Trophoblast cell (in vitro differentiated cells and primary cell): ENCODE results near the gene RNASE8.

Experiments used
- DNase-seq, 2 donors: peaks; one replicate each; pipeline ENCODE4 v3.0.0-alpha.2; 2016
- H2AFZ ChIP-seq: 2 replicates; pipeline ENCODE4 v1.6.1; 2013; ENCODE audit warnings: low read length, moderate library complexity, mild to moderate bottlenecking; ENCODE audit not compliant: insufficient read depth, poor library complexity
- H2AK5ac ChIP-seq: 2 replicates; pipeline ENCODE4 v1.6.1; 2013; ENCODE audit warnings: mild to moderate bottlenecking, low read length
- H2BK120ac ChIP-seq: 2 replicates; pipeline ENCODE4 v1.6.1; 2013; ENCODE audit warnings: low read length, mild to moderate bottlenecking, moderate library complexity; ENCODE audit not compliant: insufficient read depth, poor library complexity
- H2BK12ac ChIP-seq: 2 replicates; pipeline ENCODE4 v1.6.1; 2013; ENCODE audit warnings: mild to moderate bottlenecking, low read length, moderate library complexity
- H2BK5ac ChIP-seq: 2 replicates; pipeline ENCODE4 v1.6.1; 2013; ENCODE audit warnings: low read length, low read depth, moderate library complexity, mild to moderate bottlenecking; ENCODE audit not compliant: poor library complexity
- H3K14ac ChIP-seq: 2 replicates; pipeline ENCODE4 v1.6.1; 2013; ENCODE audit warnings: mild to moderate bottlenecking, low read length
- H3K18ac ChIP-seq: 2 replicates; pipeline ENCODE4 v1.6.1; 2013; ENCODE audit warnings: mild to moderate bottlenecking, low read length
- H3K23ac ChIP-seq: 2 replicates; pipeline ENCODE4 v1.6.1; 2013; ENCODE audit warnings: low read length
- H3K27ac ChIP-seq: 2 replicates; pipeline ENCODE4 v1.5.1; 2013; ENCODE audit warnings: low read depth, mild to moderate bottlenecking, inconsistent platforms, low read length, moderate library complexity
- H3K27me3 ChIP-seq: 2 replicates; pipeline ENCODE4 v1.6.1; 2013; ENCODE audit warnings: inconsistent platforms, mild to moderate bottlenecking, low read length, moderate library complexity; ENCODE audit not compliant: insufficient read depth
- H3K36me3 ChIP-seq, 2 experiments: 1 replicate in 1 of 2; 2 replicates in 1 of 2; pipeline ENCODE4 v1.6.1; 2013; ENCODE audit warnings: low read length in 2 of 2, mild to moderate bottlenecking in 2 of 2, moderate library complexity in 1 of 2; ENCODE audit not compliant: insufficient read depth in 2 of 2, control insufficient read depth in 1 of 2
- H3K4ac ChIP-seq: 2 replicates; pipeline ENCODE4 v1.6.1; 2013; ENCODE audit warnings: low read depth, mild to moderate bottlenecking, low read length, moderate library complexity
- H3K4me1 ChIP-seq, 2 experiments: 1 replicate in 1 of 2; 2 replicates in 1 of 2; pipeline ENCODE4 v1.6.1; 2013; ENCODE audit warnings: low read length in 2 of 2, mild to moderate bottlenecking in 2 of 2, moderate library complexity in 1 of 2; ENCODE audit not compliant: insufficient read depth in 2 of 2, control insufficient read depth in 1 of 2
- H3K4me2 ChIP-seq: 2 replicates; pipeline ENCODE4 v1.6.1; 2013; ENCODE audit warnings: inconsistent platforms, mild to moderate bottlenecking, low read length, moderate library complexity
- H3K4me3 ChIP-seq: 2 replicates; pipeline ENCODE4 v1.5.1; 2013; ENCODE audit warnings: mild to moderate bottlenecking, low read depth, low read length, inconsistent platforms
- H3K79me1 ChIP-seq: one replicate; pipeline ENCODE4 v1.6.1; 2013; ENCODE audit warnings: low read length
- H3K79me2 ChIP-seq: 2 replicates; pipeline ENCODE4 v1.6.1; 2013; ENCODE audit warnings: low read length, mild to moderate bottlenecking; ENCODE audit not compliant: control insufficient read depth, insufficient read depth, poor library complexity
- H3K9ac ChIP-seq: 2 replicates; pipeline ENCODE4 v1.6.1; 2013; ENCODE audit warnings: mild to moderate bottlenecking, low read length
- H3K9me3 ChIP-seq: 2 replicates; pipeline ENCODE4 v1.6.1; 2013; ENCODE audit warnings: low read depth, mild to moderate bottlenecking, control low read depth, inconsistent platforms, low read length; ENCODE audit not compliant: insufficient read depth
- H4K12ac ChIP-seq: 2 replicates; pipeline ENCODE4 v1.6.1; 2013; ENCODE audit warnings: low read depth, mild to moderate bottlenecking, low read length, moderate library complexity
- H4K8ac ChIP-seq: 2 replicates; pipeline ENCODE4 v1.6.1; 2013; ENCODE audit warnings: low read depth, mild to moderate bottlenecking, low read length, moderate library complexity
- H4K91ac ChIP-seq: one replicate; pipeline ENCODE4 v1.6.1; 2013; ENCODE audit warnings: low read depth, mild to moderate bottlenecking, low read length, moderate library complexity
- WGBS: extraction: QIAGEN DNeasy Blood & Tissue Kit; methylation state at CpG from one replicate; pipeline ENCODE4 v1.1.7; 2013; ENCODE audit warnings: missing lambda C conversion rate; ENCODE audit not compliant: insufficient read length, insufficient coverage; ENCODE audit errors: extremely low coverage; 5-methylcytosine and 5-hydroxymethylcytosine counted together

The RNASE8 gene

DNA sequence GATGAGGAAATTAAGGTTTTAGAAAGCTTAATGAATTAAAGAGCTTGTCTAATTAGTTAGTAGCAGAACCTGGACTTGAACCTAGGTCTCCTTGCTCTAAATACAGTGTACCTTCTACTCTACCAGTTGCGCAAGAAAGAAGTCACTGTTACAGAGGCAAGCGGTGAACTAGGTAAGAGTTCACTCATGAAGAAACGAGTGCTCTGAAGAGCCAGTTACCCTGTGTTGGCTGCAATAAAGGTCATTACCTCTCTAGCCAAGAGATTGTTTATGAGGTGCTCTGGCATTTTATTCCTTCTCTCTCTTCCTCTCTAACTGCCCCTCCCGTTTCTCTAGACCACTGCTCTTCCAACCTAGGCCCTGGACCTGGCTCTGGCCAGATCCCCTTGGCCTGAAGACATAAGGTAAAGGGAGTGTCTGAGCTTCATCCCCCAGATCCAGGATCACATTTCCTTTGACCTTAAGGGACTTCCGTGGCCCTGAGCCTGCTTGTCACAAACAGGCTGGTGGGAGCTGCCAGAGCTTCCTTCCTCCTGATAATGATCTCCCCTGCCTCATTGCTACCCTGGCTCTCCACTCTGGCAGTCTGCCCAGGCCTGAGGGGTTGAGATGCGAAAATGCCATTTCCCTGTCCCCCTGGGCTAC is 13.5 kb upstream of the RNASE8 start:
- Histone ChIP-seq H3K36me3 (no peaks in the 10 kb centered on the region), H2BK120ac (no peak overlapping the region), H3K14ac (no peak overlapping the region), H3K18ac (no peak overlapping the region), H3K79me1 (peaks cover 4% of the 10 kb centered on the region), H3K27me3 (no peaks in the 10 kb centered on the region), H2AFZ (no peak overlapping the region), H4K91ac (no peak overlapping the region), H3K79me2 (no peaks in the 10 kb centered on the region), H3K4me1 (peaks cover 16 to 26% of the 10 kb centered on the region in 2 experiments), H2BK5ac (no peak overlapping the region), H4K8ac (no peak overlapping the region), H3K4me2 (no peak overlapping the region), H3K9ac (no peak overlapping the region), H3K9me3 (no peaks in the 10 kb centered on the region), H4K12ac (no peak overlapping the region), H2BK12ac (no peak overlapping the region), H3K4me3 (no peak overlapping the region), H2AK5ac (no peak overlapping the region), H3K23ac (no peak overlapping the region), H3K4ac (no peak overlapping the region), H3K27ac (no peak overlapping the region)
- no CpG with 5 or more reads among the region's 6 CpGs for WGBS
- peak; percentile 21 to 59 for DNase-seq

DNA sequence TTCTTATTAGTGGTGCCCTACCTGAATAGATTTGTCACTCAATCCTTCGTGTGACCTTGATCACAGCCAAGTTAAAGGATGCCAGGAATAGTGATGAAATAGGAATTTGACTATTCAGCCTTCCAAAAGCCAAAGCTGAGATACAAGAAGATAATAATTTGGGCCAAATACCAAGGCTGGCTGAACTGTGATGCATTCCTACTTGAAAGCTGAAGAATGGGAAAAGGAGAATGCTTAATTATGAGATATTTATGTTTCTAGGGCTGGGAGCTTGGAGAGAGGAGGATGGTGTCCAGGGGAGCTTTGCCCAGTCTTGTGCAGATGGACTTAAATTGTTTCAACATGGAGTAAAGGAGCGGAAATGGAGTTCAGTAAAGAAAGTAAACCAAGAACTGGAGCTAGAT is 10.2 kb upstream of the RNASE8 start:
- no peaks in the 10 kb centered on the region for H3K27me3 ChIP-seq
- no peak overlapping the region for H3K18ac ChIP-seq
- no peak overlapping the region for H2AFZ ChIP-seq
- no peaks in the 10 kb centered on the region for H3K9me3 ChIP-seq
- H3K36me3 ChIP-seq: no peaks in the 10 kb centered on the region
- no peak overlapping the region for H3K27ac ChIP-seq
- no peak overlapping the region for H2BK12ac ChIP-seq
- no CpG with 5 or more reads among the region's 2 CpGs for WGBS
- H3K9ac ChIP-seq: no peak overlapping the region
- no peak overlapping the region for H2BK5ac ChIP-seq
- peaks cover 4% of the 10 kb centered on the region for H3K79me1 ChIP-seq
- peaks cover 9 to 18% of the 10 kb centered on the region in 2 experiments for H3K4me1 ChIP-seq
- no peak overlapping the region for H4K12ac ChIP-seq
- H3K79me2 ChIP-seq: no peaks in the 10 kb centered on the region
- DNase-seq: peak in 1 of 2 donors; percentile 38
- no peak overlapping the region for H4K91ac ChIP-seq
- H3K14ac ChIP-seq: no peak overlapping the region
- H2BK120ac ChIP-seq: no peak overlapping the region
- H3K4ac ChIP-seq: no peak overlapping the region
- no peak overlapping the region for H3K4me2 ChIP-seq
- no peak overlapping the region for H3K23ac ChIP-seq
- H3K4me3 ChIP-seq: no peak overlapping the region
- H2AK5ac ChIP-seq: no peak overlapping the region
- no peak overlapping the region for H4K8ac ChIP-seq

GRCh38 chr14:21048638-21049037 is 9.0 kb upstream of the RNASE8 start:
- Histone ChIP-seq H4K91ac (no peak overlapping the region), H3K4me1 (peaks cover 6 to 10% of the 10 kb centered on the region in 2 experiments), H3K79me1 (no peaks in the 10 kb centered on the region), H3K27me3 (no peaks in the 10 kb centered on the region), H3K36me3 (no peaks in the 10 kb centered on the region), H3K4ac (no peak overlapping the region), H2AFZ (no peak overlapping the region), H3K27ac (no peak overlapping the region), H2AK5ac (no peak overlapping the region), H3K23ac (no peak overlapping the region), H3K79me2 (no peaks in the 10 kb centered on the region), H3K4me3 (no peak overlapping the region), H2BK120ac (no peak overlapping the region), H3K18ac (no peak overlapping the region), H3K9me3 (no peaks in the 10 kb centered on the region), H2BK12ac (no peak overlapping the region), H3K9ac (no peak overlapping the region), H4K12ac (no peak overlapping the region), H4K8ac (no peak overlapping the region), H3K14ac (no peak overlapping the region), H3K4me2 (no peak overlapping the region), H2BK5ac (no peak overlapping the region)
- WGBS: no CpG with 5 or more reads among the region's 2 CpGs
- DNase-seq: no peak

GRCh38 chr14:21049271-21049673 is 8.3 kb upstream of the RNASE8 start:
- H3K27me3 ChIP-seq: no peaks in the 10 kb centered on the region
- no peaks in the 10 kb centered on the region for H3K79me2 ChIP-seq
- H2BK5ac ChIP-seq: no peak overlapping the region
- no peaks in the 10 kb centered on the region for H3K36me3 ChIP-seq
- no peak overlapping the region for H3K23ac ChIP-seq
- H4K8ac ChIP-seq: no peak overlapping the region
- no peaks in the 10 kb centered on the region for H3K79me1 ChIP-seq
- H3K4me2 ChIP-seq: no peak overlapping the region
- WGBS: no CpG with 5 or more reads among the region's 3 CpGs
- H2AK5ac ChIP-seq: no peak overlapping the region
- H3K4me1 ChIP-seq: peaks cover 2 to 6% of the 10 kb centered on the region in 2 experiments
- DNase-seq: no peak
- H3K4me3 ChIP-seq: no peak overlapping the region
- H2AFZ ChIP-seq: no peak overlapping the region
- H3K18ac ChIP-seq: no peak overlapping the region
- H3K9me3 ChIP-seq: no peaks in the 10 kb centered on the region
- H3K14ac ChIP-seq: no peak overlapping the region
- no peak overlapping the region for H4K12ac ChIP-seq
- H4K91ac ChIP-seq: no peak overlapping the region
- no peak overlapping the region for H3K27ac ChIP-seq
- no peak overlapping the region for H2BK120ac ChIP-seq
- H2BK12ac ChIP-seq: no peak overlapping the region
- no peak overlapping the region for H3K4ac ChIP-seq
- no peak overlapping the region for H3K9ac ChIP-seq
